GM21360 (cell line): ENCODE results near the gene PRSS53.
"Not testable (repeated sequence)": the region's sequence is repeated elsewhere in the genome, so short reads cannot be mapped to it uniquely, and the experiment has no call there.

Experiments used
- ATAC-seq: cut with Tn5 transposase; IDR thresholded peaks from one replicate; pipeline ENCODE4 v1.9.1; 2021; ENCODE audit warnings: mild to moderate bottlenecking, moderate library complexity; ENCODE audit not compliant: unreplicated experiment

PRSS53 gene

DNA sequence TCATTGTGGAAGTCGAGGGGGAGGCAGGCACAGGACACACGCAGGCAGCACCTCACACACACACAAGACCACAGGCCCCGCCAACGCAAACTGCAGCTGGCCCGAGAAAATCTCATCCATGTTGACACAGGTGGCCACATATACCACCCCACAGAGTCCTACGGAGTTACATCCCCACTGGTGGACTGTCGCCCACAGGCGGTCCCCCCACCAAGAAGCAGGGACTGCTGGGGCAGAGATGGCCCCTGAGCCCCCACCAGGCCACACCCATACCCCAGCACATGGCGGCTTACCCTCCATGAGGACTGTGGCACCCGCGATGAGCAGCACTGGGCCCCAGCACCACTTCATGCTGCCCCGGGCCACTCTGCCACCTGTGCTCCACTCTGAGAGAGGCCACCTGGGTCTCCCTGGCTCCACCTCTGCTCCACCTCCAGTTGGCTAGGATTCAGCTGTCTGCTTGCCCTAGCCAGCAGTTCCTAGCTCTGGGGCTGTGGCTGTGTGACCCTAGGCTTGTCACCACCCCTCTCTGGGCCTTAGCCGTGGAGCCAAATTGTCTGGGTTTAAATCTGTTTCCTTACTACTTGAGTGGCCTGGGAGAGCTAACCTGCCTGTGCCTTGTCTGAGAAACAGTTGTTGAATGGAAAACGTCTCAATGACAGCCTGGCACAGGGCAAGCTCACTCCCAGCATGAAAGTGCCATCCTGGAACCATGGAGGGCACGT lies at the start of gene PRSS53:
PRSS53 (minus strand) TSS at position 485 of the 725 bp plus-strand sequence; CDS start at position 351, 134 bp downstream.
- no peak for ATAC-seq

DNA sequence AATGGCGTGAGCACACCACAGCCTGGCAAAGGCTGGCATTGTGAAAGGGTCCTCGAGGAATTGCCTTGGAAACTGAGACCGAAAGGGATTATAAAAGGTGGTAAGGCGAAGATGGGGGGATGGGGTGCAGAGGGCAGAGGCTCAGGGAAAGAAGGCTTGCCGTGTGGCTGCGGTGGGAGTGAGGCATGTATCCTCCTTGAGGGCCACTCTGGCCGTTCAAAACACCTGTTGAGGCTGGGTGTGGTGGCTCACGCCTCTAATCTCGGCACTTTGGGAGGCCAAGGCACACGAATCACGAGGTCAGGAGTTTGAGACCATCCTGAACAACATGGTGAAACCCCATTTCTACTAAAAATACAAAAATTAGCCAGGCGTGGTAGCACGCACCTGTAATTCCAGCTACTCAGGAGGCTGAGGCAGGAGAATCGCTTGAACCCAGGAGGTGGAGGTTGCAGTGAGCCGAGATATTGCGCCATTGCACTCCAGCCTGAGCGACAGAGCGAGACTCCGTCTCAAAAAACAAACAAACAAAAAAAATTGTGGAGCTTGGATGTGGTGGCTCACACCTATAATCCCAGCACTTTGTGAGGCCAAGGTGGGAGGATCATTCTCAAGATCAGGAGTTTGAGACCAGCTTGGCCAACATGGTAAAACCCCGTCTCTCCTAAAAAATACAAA lies 48.2 kb upstream of the PRSS53 start:
- ATAC-seq = not testable (repeated sequence)

DNA sequence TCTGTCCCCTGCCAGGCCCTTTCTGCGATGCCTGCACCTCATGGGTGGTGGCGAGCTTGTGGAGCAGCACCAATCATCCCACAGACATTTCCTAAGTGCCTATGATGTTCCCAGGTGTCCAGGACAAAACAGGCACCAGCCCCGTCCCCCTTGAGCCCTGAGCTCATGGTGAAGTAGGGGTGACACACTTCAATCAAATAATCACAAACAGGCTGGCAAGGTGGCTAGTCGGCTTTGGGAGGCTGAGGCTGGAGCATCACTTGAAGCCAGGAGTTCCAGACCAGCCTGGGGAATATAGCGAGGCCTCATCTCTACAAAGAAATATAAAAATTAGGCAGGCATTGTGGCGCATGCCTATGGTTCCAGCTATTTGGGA lies 47.5 kb upstream of the PRSS53 start:
- no peak for ATAC-seq

DNA sequence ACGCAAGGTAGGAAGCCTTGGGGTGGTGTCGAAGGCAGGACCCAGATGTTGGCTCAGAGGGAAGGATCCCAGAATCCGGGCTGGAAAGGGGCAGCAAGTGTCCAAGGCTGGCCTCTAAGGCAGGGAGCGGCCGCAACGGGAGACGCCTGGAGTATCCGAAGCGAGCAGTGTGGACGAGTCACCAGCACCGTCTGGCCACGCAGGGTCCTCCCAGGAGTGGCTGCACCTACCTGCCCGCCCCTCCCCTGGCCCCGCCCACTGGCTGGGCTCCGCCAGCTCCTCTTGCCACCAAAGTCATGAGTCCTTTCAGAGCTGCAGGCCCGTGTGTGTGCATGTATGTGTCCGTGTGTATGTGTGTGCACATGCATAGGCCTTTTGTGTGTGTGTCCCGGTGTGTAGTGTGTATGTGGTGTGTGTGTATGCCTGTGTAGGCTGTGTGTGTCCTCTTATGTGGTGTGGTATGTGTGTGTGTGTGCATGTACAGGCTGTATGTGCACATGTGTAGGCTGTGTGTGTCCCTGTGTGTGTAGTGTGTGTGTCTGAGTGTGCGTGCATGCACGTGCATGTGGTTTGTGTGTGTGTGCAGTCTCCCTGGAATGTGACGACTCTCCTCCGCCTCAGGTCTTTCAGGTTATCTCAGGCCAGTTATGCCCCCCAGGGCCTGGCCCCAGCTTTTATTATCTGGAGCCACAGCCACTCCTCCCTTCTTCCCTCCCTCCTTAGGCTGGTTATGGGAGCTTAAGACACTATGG lies 47.0 kb upstream of the PRSS53 start, which contains the start of gene PRSS8:
PRSS8 (minus strand) TSS at position 193 of the 752 bp plus-strand sequence. CDS start 229 bp downstream, outside the sequence.
- ATAC-seq = no peak

DNA sequence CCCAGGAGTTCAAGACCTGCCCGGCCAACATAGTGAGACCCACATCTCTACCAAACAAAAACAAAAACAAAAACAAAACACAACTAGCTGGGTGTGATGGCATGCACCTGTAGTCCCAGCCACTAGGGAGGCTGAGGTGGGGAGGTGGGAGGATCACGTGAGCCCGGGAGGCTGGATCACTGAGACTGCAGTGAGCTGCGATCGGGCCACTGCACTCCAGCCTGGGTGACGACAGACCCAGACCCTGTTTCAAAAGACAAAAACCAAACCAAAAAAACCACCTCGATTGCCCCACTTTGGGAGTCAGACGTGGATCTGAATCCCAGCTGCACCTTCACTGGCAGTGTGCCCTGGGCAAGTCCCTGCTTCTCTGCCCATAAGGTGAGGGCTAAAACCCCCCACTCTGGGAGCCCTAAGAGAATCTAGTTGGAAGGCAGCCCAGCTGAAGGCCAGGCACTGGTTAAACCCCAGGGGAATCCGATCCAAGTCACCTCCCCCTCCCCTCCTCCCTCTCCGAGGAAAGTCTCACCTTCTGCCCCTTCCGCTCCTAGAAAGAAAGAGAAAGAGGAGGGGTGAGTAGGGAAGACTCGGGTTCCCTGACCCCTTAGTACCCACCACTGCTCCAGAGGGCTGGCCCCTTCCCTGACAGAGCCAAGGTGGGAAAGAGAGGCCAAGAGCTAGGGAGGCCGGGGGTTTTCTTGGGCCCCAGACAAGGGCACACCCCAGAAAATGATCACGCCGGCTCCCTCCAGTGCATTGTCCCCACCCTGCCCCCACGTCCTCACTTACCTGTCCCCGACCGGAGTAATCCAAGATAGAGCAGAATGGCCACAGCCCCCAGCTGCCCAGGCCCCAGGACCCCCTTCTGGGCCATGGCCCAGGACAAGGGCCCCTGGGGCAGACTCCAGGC lies 46.1 kb upstream of the PRSS53 start:
- ATAC-seq = no peak

DNA sequence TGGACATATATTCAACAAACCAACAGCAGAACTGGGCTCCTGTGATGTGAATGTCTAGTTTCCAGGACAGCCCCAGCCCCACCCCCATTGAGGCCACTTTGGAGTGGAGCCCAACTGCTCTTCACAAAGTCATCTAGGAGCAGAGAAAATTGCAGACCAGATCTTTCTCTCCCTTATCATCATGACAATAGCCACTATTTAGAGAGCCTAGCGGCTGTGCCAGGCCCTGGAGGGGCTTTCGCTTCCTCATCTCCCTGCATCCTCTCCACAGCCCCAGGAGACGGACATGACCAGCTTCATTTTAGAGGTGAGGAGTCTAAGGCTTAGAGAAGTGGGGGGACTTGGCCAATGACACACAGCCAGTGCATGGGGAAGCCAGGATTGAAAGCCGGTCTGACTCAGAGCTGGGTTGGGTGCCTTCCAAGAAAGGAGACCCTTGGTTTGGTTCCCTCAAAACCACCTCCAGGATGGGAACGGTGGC lies 45.4 kb upstream of the PRSS53 start:
- ATAC-seq = no peak

DNA sequence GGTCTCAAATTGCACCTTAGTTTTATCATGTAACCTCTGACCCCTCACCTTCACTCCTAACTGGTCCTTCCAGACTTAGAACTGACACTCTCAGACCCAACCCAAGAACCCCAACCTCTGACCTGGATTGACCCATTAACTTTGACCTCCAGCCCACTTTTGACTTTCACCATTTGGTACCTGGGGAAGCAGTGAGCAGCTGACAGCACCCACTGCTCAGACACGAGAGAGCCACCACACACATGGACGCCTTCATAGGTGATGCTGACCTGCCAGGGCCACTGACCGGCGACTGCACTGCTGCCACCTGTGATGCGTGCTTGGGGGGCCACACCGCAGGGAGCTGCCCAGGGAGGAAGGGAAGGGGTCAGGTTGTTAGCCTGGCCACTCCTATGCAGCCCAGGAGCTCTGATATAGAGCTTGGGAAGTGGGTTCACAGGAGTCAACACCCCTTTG lies 44.3 kb upstream of the PRSS53 start:
- ATAC-seq = no peak

DNA sequence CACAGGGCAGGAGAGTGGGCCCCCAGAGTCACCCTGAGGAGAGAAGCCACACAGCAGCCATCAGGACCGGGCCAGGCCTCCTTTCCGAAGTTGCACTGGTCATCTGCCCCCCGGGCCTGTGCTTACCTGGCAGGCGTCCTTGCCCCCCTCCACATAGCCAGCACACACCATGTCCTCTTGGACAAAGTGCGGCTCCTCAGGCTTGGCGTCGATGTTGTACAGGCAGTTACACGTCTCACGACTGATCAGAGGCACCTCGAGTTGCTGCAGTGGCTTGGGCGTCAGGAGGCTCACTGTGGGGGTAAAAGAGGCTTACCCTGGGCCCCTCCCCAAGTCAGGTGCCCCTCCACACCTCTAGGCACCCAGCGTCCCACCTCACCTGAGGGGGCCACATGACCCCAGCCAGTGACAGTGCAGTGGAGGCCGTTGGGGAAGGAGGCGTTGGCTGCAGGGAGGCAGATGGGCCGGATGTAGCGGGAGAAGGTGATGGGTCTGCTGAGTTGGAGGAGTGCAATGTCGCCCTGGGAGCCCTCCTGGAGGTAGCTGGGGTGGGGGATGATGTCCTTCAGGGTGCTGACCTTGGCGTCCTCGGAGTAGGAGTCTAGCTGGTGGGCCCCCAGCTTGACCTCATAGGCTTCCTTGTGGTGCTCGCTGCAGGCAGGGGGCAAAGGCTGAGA lies 43.7 kb upstream of the PRSS53 start:
- ATAC-seq = no peak

DNA sequence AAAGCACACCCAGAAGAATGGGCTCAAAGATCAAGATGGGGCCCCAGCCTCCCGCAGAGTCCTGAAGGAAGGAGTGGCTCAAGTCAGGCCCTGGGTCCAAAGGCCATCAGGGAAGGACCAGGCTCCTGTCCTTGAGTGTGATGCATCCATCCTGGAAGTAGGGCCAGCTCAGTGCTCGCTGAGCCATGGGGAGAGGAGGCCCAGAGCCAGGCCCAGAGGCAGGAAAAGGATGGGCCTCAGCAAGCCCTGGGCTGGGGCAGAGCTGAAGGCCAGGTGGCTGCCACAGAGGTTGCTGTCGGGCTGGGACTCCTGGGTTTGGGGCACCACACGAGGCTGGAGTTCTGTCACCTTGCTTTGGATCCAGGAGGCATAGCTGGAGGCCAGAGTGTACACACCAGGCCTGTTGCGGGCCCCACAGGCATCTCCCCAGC lies 43.1 kb upstream of the PRSS53 start:
- no peak for ATAC-seq

DNA sequence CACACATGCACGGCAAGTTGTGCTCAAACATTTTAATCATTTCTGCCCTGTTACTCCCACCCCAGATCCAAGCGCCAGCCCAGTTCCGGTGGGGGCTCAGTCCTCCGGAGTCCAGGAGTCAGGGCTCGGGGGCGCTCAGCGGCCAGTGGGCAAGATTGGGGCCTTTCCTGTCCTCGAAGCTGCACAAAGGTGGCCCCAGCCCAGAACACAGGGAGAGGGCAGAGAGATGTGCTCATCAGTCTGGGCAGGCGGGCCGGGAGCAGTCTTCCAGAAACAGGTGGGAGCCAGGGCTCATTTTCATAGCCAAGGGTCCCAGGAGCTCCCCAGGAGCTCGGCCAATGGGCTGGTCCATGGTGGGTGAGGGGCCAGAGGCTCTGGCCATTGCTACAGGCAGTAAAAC lies 42.7 kb upstream of the PRSS53 start:
- ATAC-seq = no peak

DNA sequence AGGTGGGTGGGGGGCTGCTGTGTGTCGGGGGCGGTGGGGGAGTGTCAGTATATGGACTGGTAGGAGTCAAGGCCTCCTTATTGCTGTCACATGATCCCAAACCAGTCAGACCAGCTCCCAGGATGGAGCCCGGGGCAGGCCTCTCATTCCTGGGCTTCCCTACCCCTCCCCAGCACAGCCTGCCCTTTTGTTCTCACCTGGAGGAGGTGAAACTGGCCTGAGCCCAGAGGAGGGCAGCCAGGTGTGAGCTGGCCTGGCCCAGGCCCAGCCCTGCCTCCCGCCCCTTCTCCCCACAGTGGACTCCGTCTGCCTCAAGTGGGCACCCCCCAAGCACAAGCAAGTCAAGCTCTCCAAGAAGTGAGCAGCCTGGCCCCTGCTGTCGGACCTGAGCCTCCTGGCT lies 42.2 kb upstream of the PRSS53 start:
- no peak for ATAC-seq

DNA sequence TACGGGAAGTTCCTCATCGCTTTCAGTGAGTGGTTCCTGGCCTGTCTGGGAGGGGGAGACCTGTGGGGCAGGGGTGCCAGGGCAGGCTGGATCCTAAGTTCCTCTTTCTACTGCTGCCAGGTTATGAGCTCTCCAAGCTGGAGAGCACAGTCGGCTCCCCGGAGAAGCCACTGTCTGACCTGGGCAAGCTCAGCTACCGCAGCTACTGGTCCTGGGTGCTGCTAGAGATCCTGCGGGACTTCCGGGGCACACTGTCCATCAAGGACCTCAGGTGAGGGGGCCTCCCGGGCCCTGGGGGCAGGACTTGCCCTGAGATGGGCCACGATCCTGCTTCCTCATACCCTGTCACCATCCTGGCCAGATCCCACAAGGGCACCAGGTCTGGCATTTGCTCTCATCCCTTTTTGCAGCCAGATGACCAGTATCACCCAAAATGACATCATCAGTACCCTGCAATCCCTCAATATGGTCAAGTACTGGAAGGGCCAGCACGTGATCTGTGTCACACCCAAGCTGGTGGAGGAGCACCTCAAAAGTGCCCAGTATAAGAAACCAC lies 41.7 kb upstream of the PRSS53 start:
- no peak for ATAC-seq

DNA sequence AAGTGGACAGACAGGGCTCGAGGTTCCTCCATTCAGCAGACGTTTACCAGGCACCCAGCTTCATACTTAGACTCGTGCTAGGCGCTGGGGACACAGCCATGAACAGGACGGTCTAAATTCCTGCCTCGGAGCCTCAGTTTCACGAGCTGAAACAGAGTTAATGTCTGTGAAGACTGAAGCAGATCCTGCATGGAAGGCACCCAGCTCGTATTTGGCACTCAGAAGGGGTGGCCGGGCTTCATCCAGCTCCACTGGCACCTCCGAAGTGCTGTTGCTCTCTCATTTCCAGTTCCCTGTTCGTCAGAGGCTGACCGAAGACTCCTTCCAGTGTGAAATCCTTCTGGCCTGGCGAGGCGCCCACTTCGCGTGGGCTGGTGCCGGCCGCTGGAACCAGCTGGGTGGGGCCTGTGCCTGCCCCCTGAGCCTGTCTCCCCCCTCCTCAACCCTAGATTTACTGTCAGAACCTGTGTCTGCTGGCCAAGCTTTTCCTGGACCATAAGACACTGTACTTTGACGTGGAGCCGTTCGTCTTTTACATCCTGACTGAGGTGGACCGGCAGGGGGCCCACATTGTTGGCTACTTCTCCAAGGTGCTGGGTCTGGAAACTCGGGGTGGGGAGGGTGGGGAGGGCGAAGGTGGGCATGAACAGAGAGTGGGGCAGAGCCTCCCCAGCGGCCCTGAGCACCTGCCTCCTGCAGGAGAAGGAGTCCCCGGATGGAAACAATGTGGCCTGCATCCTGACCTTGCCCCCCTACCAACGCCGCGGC lies 41.0 kb upstream of the PRSS53 start:
- no peak for ATAC-seq

DNA sequence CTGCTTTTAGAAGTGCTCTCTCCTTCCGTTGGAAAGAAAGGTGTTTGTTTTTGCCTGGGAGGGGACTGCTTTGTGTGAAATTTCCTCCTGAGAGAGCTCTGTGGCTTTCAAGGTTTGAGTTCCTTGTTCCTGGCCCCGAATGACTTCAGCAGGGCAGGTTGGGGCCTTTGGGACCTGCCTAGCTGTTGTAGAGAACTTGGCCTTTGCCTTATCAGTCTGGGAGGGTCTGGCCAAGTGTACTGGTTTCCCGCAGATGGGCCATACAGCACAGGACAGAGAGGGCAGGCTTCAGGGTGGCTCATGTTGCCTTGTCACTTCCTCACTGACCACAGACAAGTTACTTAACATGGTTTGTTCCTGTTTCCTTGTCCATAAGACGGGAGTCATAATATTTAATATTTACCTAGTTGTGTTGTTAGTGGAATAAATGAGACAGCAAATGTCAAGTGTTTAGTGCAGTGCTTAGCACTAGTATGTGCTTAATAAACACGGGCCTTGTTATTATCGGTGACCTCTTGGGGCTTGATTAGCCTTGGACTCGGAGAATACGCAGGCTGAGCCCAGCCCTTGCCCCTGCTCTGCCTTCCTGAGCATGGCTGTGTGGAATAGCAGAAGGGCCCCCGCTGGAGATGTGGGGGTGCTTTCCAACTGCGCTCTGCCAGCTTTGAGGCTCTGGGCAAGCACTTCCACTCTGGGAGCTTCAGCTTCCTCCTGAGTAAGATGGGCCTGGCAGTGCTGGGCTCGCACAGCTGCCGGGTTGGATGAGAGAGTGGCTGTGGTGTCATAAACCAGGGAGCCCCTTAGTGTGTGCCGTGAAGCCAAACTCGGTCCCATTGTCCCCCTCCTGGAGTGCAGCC lies 40.2 kb upstream of the PRSS53 start:
- no peak for ATAC-seq

DNA sequence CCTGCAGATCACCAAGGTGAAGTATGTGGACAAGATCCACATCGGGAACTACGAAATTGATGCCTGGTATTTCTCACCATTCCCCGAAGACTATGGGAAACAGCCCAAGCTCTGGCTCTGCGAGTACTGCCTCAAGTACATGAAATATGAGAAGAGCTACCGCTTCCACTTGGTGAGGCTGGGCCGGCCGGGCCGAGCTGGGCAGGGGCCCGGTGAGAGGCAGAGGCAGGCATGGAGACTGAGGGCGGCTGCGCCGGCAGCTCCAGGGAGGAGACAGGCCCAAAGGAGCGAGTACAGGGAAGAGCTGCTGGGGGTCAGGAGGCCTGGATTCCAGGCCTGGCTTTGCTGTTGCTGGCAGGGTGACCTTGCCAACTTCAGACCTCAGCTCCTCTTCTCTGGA lies 38.4 kb upstream of the PRSS53 start:
- ATAC-seq = no peak

DNA sequence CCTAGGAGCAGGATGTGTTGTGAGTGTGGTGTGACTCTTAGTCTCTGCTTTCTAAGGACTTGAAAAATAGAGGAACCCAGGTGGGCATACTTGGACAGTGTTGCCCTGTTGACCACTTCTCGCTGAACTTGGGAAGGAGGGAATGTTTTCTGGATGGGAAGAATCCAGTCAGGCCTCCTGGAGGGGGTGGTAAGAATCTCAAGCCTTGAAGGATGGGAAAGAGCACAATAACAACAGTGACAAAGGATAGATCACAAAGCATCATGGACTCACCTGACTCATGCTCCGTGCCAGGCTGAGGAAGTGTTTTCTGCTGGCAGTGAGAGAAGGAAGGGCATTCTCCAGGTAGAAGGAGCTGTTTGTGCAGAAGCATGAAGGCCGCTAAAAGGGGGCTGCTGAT lies 37.1 kb upstream of the PRSS53 start:
- ATAC-seq = no peak

DNA sequence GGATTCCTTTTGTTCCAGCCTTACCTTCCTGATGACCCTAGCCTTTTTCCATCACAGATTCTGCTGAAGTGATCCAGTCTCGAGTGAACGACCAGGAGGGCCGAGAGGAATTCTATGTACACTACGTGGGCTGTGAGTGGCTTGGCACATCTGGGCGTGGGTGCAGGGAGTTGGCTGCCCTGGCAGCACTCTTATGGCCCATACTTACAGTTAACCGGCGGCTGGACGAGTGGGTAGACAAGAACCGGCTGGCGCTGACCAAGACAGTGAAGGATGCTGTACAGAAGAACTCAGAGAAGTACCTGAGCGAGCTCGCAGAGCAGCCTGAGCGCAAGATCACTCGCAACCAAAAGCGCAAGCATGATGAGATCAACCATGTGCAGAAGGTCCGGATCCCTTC lies 31.4 kb upstream of the PRSS53 start:
- no peak for ATAC-seq
